Measurements from ENCODE around the gene PNO1.
"Not testable (repeated sequence)": the region's sequence is repeated elsewhere in the genome, so short reads cannot be mapped to it uniquely, and the experiment has no call there.

PNO1 gene

DNA sequence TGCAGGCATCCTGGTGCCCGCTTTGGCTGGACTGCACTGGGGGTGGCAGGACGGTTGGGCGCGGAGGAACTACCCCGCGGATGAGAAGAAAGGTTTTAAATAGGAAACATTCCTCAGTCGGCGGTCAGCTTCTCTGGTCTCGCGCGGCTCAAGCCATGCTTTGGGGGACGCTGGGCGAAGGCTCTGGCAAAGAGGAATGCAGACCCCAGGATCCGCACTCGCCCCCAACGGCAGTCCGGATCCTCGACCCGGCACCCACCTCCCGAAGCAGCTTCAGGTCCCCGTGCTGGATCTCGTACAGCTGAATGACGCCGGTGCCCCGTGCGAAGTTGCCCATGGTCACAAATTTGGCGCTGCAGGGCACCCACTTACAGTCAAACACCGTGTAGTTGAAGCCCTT, 686 bp upstream of the PNO1 start:
- no peak for DNase-seq (ENCODE audit: low read depth)

DNA sequence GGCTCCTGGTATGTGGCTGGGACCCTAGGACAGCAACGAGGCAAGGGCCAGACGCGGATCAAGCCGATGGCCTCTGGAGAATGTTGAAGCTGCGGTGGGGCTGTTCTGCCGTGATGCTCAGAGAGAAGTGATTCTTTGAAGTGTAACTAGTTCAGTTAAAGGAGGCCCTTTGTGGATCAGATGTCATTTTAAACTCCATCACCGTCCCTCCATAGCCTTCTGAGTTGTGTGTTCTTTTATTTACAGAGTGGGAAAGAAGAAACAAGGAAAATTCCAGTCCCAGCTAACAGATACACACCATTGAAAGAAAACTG, 403 bp downstream of the PNO1 start:
- no peak for DNase-seq (ENCODE audit: low read depth)

DNA sequence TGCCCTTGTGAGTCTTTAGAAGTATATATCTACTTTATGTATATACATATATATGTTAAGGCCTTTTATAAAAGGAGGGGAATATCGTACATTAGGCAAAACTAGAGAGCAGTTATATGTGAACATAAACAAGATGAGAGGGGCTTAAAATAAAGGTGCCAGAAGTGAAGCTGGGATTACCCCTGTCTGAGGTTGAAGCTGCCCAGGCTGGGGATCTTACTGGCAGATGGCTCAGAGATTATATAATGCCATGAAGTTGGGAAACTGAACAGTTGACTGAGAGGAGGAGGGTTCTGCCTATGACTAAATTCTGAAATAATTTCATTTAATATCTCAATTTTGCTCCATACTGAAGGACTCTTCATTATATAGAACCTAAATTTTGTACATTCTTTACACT, 6.0 kb downstream of the PNO1 start:
- no peak for DNase-seq (ENCODE audit: low read depth)

DNA sequence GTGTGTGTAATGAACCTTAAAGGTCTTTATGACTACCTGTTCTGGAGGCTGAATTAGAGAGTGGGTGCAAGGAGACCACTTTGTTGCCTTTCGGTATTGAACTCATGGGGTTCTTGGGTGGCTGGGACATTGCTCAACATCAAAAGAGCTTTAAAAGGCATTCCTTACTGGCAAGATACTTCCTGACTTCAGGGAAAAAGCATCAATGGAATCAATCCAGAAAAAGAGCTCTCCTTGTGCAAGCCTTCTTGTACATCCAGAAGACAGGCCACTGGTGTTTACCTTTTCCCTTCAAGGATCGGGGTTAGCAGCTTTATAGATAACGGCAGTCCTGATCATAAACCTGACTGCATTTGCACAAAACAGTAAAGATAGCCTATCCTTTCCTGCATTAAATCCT, 9.5 kb downstream of the PNO1 start:
- no peak for DNase-seq (ENCODE audit: low read depth)

- DNase-seq (ENCODE audit: low read depth): no peak
Observed at GRCh38 chr2:68169308-68169707, 11.6 kb downstream of the PNO1 start.

DNA sequence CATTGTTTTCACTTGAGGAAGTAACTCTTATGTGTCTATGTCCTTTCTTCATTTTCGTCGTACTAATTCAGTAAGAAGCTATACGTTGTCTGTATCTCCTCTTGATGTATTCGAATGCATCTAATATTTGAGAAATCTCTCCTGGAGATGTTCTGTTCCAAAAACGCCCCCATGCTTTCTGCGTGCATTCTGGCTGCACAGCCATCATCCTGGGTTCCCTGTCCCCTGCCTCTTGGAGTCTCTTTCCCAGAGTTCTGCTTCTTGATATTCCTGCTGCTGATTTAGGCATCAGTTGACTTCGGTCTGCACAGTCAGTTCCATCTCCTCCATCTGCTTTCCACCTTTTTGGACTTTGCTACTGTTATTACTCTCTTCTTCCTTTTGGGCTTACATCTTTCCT, 13.5 kb downstream of the PNO1 start:
- DNase-seq (ENCODE audit: low read depth): no peak

DNA sequence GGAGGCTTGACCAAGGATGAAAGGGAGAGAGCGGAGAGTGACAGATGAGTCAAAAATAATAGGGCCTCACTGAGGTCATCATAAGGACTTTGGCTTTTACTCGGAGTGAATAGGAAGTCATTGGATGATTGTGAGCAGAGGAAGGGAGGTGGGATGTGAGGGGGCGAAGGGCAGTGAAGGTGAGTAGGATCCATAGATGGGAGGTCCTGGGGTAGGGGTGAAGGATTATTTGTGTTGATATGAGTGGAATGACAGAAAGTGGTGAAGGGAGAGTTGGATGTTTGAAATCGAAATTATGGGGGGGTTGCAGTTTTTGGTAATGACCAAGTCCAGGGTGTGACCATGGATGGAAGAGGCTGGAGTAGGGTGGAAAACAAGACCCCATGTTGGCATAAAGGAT, 14.0 kb downstream of the PNO1 start:
- DNase-seq (ENCODE audit: low read depth): no peak

GRCh38 chr2:68172521-68172920, 14.8 kb downstream of the PNO1 start:
- no peak for DNase-seq (ENCODE audit: low read depth)

DNA sequence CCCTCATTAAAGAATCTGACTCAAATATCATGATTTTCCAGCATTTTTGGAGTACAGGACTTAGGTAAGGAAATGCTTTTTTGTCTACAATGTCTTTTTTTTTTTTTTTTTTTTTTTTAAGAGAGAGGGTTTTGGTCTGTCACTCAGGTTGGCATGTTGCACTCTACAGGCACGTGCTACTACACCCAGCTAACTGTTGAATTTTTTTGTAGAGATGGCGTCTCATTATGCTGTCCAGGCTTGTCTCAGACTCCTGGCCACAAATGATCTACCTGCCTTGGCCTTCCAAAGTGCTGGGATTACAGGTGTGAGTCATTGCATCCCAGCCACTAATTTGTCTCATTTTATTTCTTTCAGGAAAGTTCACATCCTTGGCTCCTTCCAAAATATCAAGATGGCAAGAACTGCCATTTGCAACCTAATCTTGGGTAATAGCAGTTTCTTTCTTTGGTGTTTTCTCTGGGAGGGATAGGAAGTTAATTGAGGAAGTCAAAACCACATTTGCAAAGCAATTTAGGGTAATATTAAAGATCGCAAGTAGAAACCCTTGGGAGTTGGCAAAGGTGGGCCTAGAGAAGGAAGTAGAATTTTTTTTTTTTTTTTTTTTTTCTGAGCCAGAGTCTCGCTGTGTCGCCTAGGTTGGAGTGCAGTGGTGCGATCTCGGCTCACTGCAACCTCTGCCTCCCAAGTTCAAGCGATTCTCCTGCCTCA, 15.5 kb downstream of the PNO1 start:
- no peak for DNase-seq (ENCODE audit: low read depth)

GRCh38 chr2:68175210-68175609, 17.5 kb downstream of the PNO1 start:
- not testable (repeated sequence) for DNase-seq (ENCODE audit: low read depth)

DNA sequence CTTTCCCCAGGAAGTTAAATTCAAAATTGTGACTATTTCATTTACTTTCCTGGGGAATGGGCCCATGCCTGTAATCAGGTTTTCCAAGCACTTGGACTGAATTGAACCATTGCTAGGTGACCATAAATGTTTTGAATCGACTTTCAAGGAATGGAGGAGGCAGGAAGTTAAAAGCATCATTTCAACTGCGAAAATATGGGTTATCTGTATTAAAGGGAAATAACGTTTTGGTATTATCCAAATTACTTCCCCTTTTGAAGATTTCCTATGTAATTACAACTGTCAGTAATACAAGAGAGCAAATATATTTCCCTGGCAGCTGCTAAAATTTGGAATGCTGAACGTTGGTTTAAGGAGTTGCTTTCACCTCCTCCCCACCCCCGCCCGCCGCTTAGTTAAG, 19.0 kb downstream of the PNO1 start:
- no peak for DNase-seq (ENCODE audit: low read depth)

- no peak for DNase-seq (ENCODE audit: low read depth)
Observed at GRCh38 chr2:68177541-68177940, 19.9 kb downstream of the PNO1 start.

- DNase-seq (ENCODE audit: low read depth): no peak
Observed at GRCh38 chr2:68178432-68178831, 20.7 kb downstream of the PNO1 start.

DNA sequence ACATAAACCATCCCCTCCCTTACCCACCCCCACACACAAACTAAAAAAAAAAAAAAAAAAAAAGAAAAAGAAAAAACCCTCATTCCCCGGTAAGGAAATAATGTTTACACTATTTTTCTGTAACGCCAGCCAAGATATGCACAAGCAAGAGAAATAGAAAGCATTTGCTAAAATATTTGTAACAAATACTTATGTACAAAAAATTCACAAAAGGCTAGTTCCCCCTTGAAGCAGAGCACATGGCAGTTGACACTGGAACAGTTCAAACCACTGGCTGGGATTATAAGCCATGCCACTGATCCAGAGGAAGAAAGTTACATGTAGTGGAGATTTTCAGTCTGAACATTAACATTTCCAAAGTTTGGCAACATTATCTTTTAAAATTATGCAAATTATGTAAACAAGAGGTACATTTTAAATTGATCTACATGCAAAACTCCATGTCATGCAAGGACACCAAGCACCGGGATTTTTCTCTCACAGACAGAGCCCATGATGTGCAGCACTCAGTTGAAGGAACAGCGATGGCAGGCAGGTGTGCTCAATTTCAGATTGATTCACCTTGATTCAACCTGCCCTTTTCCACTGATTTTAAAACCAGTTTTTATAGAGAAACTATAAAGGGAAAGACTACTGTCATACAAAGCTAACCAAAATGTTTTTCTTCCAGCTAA, 21.4 kb downstream of the PNO1 start:
- no peak for DNase-seq (ENCODE audit: low read depth)

DNA sequence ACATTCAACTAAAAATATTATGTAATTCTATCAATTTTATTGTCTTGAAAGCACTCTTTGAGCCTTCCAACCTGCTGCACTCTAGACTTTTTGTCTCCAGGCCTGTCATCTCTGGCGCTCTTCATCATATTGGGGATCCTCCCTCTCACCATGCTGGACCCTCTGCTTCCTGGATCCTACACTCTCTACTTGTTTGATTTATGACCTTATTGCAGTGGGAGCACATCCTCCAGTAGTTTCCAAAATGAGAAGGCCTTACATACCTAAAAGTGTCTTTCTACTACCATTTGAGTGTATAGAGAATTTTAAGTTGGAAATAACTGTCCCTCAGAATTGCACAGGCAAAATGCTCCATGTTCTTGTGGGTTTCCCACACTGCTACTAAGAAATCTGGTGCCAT, 25.2 kb downstream of the PNO1 start:
- DNase-seq (ENCODE audit: low read depth): no peak

DNA sequence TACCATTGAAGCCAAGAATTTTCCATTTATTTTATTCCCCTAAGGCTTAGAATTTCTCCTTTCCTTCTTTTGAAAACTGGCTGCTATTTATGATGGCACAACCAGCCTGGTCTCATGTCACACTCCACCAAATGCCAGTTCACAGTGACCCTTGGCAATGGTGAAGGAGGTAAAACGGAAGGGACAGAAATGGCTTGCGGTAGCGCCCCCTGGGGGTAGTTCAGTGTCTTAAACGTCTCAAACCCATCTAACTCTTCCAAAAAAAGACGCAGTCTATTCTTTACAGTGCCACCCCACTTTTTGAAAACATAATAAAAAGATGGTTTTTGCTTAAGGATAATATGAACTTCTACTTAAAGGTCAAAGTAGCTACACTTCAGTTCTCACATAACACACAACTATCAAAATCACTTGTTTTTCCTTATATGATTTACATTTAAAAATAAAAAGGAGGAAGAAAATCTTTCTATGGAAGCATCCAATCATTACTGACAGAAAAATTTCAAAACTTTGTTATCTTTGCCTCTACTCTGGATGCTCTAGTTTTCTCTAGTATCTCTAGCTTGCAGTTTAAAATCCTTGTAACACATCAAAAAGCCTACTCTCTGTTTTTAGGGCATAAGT, 28.0 kb downstream of the PNO1 start:
- DNase-seq (ENCODE audit: low read depth): peak; percentile 44

- DNase-seq (ENCODE audit: low read depth): no peak
Observed at GRCh38 chr2:68187329-68187728, 29.6 kb downstream of the PNO1 start.

GRCh38 chr2:68188831-68189230, 31.1 kb downstream of the PNO1 start:
- no peak for DNase-seq (ENCODE audit: low read depth)

GRCh38 chr2:68189991-68190784, 32.5 kb downstream of the PNO1 start:
- no peak for DNase-seq (ENCODE audit: low read depth)

DNA sequence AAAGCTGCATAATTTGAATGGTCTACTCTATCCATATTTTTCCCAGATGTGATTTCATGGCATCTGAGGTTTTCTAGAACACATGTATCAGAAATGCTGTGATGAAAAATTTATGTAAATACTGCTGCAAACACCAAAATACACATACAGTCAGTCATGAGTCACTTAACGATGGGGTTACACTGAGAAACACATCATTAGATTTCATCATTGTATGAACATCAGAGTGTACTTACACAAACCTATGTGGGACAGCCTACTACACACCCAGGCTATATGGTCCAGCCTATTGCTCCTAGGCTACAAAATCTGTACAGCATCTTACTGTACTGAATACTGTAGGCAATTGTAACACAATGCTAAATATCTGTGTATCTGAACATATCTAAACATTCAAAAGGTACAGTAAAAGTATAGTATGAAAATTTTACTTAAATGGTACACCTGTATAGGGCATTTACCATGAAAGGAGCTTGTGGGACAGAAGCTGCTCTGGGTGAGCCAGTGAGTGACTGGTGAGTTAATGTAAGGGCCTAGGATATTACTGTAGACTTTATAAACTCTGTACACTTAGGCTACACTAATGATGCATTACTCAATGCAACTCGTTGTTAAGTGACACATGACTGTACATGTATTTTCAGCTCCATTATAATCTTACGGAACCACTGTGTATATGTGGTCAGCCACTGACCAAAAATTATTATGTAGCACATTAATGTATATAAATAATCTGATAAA, 33.5 kb downstream of the PNO1 start:
- DNase-seq (ENCODE audit: low read depth): no peak

DNA sequence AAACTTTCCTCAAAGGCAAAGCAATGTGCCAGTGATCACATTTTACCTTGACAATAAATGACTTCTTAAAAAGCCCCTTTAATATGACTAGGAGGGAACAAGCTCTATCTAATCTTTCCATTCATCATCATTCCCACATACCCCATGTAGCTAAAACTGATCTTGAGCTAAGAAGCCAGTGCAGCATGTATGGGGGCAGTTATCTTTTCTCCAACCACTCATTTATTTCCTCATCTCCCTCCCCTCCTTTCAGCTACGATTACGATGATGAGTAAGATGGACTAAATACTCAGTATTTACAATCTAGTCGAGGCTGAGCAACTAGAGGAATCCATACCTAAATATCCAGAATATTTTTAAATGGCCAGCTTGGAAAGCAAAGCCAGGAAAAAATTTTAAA, 35.5 kb downstream of the PNO1 start:
- no peak for DNase-seq (ENCODE audit: low read depth)

DNA sequence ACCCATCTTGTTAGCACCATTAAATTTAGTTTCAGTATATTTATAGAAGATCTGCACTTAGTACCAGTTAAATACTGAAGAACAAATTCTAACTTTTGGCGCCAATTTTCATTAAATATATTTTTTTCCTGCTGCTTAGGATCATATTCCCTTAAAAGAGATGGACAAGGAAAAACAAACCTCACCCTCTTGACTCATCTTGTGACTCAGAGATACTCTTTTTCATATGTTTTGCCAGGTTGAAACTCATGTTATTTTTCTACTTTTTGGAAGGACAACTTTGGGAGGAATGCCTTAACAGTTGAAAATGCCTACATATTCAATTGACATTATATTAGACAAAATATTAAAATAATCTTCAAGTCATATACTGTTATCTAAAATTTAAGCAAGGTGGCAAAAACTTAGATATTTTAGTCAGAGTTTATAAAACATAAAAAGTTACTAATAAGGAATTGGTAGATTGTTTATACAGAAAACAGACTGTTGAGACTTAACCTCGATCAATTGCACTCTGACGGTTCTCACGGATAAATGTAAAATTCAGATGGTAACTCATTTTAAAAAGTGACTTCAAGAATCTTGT, 36.2 kb downstream of the PNO1 start:
- no peak for DNase-seq (ENCODE audit: low read depth)

Measured in stimulated activated CD8-positive, alpha-beta memory T cell treated with anti-CD3 and anti-CD28 coated beads, Interleukin-12 subunit alpha, Interleukin-12 subunit beta, amount 100 ng/mL, for 1 hour (primary cell).